Prostate gland (tissue), 2 donors: ENCODE data around the gene DENND1B.

Experiments
- POLR2A ChIP-seq: fragments of 450-650 bp; IDR thresholded peaks from one replicate; pipeline ENCODE4 v1.6.1; 2016; ENCODE audit warnings: antibody characterized with exemption, mild to moderate bottlenecking
- POLR2AphosphoS5 ChIP-seq: sonication (generic); formaldehyde crosslinking; IDR thresholded peaks from one replicate; pipeline ENCODE4 v1.6.1; 2017; ENCODE audit warnings: antibody characterized with exemption
- TF ChIP-seq, protein P1 (sequence below), 4 experiments: fragments of 200-600 bp in 2 of 4; fragments of 450-650 bp in 2 of 4; sonication (generic) in 2 of 4; IDR thresholded peaks; 1 replicate in 3 of 4; 2 replicates in 1 of 4; pipeline ENCODE4 v1.5.1; 2016 to 2019; ENCODE audit warnings: antibody characterized with exemption in 4 of 4, mild to moderate bottlenecking in 2 of 4, moderate library complexity in 2 of 4

GRCh38 chr1:197467881-197468280 is 307.4 kb downstream of the DENND1B start:
- TF ChIP-seq, protein P1, sequence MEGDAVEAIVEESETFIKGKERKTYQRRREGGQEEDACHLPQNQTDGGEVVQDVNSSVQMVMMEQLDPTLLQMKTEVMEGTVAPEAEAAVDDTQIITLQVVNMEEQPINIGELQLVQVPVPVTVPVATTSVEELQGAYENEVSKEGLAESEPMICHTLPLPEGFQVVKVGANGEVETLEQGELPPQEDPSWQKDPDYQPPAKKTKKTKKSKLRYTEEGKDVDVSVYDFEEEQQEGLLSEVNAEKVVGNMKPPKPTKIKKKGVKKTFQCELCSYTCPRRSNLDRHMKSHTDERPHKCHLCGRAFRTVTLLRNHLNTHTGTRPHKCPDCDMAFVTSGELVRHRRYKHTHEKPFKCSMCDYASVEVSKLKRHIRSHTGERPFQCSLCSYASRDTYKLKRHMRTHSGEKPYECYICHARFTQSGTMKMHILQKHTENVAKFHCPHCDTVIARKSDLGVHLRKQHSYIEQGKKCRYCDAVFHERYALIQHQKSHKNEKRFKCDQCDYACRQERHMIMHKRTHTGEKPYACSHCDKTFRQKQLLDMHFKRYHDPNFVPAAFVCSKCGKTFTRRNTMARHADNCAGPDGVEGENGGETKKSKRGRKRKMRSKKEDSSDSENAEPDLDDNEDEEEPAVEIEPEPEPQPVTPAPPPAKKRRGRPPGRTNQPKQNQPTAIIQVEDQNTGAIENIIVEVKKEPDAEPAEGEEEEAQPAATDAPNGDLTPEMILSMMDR (IDR thresholded peaks at IDR 0.05): no peak
- no peak for TF ChIP-seq POLR2AphosphoS5
- TF ChIP-seq POLR2A: no peak
